GM12801 (cell line): Measurements from ENCODE around the gene ZNF790.

Experiments
- TF ChIP-seq, protein P1 (sequence below): IDR thresholded peaks from one replicate; pipeline ENCODE4 v1.5.1; 2011; ENCODE audit warnings: control low read depth; ENCODE audit not compliant: insufficient read length; ENCODE audit errors: extremely low read depth

ZNF790 gene

DNA sequence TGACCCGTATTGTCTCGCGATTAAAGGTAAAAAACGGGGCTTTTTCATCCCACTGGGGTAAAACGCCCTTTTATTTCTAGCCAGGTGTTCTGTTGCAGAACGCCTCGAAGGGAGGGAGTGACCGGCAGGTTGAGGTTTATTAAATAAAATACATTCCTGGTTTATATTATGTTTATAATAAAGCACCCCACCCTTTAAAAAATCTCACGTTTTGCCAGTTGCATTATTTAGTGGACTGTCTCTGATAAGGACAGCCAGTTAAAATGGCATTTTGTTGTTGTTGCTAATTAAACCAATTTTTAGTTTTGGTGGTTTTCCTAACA, 40.4 kb downstream of the ZNF790 start:
- TF ChIP-seq, protein P1, sequence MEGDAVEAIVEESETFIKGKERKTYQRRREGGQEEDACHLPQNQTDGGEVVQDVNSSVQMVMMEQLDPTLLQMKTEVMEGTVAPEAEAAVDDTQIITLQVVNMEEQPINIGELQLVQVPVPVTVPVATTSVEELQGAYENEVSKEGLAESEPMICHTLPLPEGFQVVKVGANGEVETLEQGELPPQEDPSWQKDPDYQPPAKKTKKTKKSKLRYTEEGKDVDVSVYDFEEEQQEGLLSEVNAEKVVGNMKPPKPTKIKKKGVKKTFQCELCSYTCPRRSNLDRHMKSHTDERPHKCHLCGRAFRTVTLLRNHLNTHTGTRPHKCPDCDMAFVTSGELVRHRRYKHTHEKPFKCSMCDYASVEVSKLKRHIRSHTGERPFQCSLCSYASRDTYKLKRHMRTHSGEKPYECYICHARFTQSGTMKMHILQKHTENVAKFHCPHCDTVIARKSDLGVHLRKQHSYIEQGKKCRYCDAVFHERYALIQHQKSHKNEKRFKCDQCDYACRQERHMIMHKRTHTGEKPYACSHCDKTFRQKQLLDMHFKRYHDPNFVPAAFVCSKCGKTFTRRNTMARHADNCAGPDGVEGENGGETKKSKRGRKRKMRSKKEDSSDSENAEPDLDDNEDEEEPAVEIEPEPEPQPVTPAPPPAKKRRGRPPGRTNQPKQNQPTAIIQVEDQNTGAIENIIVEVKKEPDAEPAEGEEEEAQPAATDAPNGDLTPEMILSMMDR, result no peak

DNA sequence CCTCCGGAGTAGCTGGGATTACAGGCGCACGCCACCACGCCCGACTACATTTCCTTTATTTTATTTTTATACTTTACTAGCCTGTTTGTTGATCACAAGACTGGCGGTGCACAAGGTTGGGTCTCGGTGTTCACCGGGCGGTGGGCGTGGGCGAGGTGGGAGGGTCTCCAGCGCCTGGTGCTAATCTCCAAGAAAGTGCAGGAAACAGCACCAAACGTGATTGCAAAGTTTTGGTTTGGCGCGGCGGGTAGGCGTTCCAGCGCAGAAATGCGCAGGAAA, 41.5 kb downstream of the ZNF790 start:
- TF ChIP-seq, protein P1, result no peak

DNA sequence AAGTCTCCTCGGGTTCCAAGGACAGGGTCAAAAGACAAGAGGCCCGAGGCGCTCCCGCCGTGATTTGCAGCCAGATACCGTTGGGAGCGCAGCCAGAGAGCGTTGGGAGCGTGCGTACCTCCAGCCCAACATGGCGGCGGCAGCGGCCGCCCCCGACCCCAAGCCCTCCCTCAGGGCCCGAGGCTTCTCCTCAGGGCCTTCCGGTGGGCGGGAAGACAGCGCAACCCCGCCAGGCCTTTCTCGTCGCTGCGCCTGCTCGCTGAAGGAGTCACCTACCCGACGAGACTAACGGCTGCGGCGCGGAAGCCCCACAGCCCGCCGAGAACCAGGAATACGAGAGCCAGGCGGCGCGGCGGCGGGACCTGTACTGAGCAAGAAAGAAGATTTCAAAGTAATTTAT, 62.4 kb downstream of the ZNF790 start:
- TF ChIP-seq, protein P1, result no peak

DNA sequence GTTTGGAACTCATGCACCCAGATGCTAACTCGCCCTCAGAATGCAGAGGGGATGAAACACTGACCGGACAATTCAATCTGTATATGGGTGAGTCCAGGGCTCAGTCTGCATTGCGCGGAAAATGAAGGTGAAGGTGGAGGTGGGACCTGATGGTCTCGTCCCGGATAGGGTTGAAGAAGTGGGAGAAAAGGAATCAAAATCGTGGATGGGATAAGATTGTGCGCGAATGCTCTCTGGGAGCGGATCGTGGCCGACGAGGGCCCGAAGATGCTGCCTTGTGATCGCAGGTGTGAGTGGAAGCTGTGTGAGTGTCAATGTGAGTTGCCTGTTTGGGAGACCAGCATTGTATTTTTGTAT, 65.0 kb downstream of the ZNF790 start:
- TF ChIP-seq, protein P1, result no peak

DNA sequence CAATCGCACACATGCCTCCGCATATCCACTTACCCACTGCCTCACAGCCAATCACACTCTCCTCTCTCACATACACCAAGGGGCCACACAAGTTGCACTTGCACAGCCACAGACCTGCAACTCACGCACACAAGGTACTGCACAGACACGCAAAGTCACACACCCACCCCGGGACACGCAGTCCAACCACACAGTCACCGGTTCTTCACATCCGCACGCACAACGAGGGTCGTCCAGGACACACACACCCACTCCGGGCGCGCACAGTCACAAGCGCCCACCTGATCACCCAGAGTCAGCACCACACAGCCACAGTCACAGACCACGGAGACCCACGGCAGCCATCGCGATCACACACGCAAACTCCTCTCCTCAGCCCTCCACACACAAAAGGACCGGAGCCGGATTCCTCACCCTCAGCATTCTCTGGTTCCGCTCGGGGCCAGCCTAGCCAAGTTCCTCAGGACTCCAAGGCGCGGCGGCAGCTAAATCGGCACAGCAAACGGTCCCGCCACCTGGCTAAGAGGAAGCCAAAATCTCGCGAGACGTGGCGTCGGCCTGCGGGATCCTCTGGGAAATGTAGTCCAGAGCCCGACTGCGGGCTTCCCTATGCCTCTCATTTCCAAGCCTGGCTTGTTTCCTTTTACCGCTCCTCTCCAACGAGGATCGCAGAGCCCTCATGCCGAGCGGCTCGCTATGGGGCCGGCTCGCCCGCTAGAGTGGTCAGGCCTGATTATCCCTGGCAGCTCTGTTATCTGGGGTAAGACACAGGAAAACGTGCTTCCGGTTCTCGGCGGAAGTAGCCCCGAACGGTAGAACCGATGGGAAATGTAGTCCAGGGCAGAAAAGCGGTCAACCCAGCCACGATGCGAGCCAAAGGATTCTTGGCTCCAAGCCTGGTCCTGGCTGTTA, 65.6 kb downstream of the ZNF790 start, which contains the start of gene ZNF850:
ZNF850 (minus strand) TSS at position 497 of the 912 bp plus-strand sequence. CDS start 10,201 bp downstream, outside the sequence.
- TF ChIP-seq, protein P1, result no peak

DNA sequence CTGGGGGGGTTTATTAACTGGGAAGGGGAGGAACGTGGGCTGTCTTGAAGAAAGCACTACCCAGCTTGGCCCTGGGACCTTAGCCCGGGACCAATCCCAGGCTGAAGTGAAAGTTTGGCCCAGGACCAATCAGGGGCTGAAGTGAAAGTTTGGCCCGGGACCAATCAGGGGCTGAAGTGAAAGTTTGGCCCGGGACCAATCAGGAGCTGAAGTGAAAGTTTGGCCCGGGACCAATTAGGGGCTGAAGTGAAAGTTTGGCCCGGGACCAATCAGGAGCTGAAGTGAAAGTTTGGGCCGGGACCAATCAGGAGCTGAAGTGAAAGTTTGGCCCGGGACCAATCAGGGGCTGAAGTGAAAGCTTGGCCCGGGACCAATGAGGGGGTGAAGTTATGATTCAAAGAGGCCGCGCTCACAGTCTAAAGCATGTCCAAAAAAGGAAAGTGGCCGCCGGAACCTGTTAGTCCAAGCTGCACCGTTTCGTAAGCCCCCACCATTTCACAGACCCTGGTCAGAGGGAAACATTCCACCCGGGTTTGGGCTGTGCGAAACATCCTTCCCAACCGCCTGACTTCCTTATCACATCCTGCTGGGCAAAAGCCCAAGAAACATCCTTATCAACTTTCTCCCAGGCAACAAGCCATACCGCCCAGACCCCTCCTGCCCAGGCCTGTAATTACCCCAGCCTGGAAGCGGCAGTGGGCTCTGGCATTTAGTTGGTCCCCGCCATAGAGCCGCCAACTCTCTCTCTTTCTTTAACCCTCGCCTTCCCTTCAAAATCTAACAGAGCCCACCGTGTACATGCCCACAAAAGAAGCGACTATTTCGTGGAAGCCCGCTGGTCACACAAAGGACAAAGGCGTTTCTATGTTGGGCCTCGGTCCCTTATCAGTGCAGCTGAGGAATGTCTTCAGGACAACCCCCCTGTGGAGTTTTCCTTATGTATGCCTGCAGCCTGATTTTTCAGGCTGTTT, 66.6 kb downstream of the ZNF790 start:
- TF ChIP-seq, protein P1, result no peak
